Loucy (cell line): Measurements from ENCODE around the gene PARD3B.

ENCODE experiments used
- EZH2phosphoT487 ChIP-seq: fragments of 200-600 bp; IDR thresholded peaks from 2 replicates; pipeline ENCODE4 v1.6.1; 2018; ENCODE audit warnings: antibody characterized with exemption, mild to moderate bottlenecking, moderate library complexity, borderline replicate concordance
- TF ChIP-seq, protein P1 (sequence below): fragments of 200-600 bp; sonication (generic); conservative IDR thresholded peaks from 2 replicates; pipeline ENCODE4 v1.5.1; 2014; ENCODE audit warnings: mild to moderate bottlenecking, antibody characterized with exemption, low read length

GRCh38 chr2:204542982-204543608 is 2.2 kb upstream of the PARD3B start:
- TF ChIP-seq, protein P1, sequence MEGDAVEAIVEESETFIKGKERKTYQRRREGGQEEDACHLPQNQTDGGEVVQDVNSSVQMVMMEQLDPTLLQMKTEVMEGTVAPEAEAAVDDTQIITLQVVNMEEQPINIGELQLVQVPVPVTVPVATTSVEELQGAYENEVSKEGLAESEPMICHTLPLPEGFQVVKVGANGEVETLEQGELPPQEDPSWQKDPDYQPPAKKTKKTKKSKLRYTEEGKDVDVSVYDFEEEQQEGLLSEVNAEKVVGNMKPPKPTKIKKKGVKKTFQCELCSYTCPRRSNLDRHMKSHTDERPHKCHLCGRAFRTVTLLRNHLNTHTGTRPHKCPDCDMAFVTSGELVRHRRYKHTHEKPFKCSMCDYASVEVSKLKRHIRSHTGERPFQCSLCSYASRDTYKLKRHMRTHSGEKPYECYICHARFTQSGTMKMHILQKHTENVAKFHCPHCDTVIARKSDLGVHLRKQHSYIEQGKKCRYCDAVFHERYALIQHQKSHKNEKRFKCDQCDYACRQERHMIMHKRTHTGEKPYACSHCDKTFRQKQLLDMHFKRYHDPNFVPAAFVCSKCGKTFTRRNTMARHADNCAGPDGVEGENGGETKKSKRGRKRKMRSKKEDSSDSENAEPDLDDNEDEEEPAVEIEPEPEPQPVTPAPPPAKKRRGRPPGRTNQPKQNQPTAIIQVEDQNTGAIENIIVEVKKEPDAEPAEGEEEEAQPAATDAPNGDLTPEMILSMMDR = no peak
- no peak for TF ChIP-seq EZH2phosphoT487
